GM19025 (cell line): ENCODE measurements around the gene IMMP2L.
"Not testable (repeated sequence)": the region's sequence is repeated elsewhere in the genome, so short reads cannot be mapped to it uniquely, and the experiment has no call there.

Experiments used
- ATAC-seq: cut with Tn5 transposase; IDR thresholded peaks from one replicate; pipeline ENCODE4 v1.9.1; 2021; ENCODE audit warnings: mild to moderate bottlenecking, low read depth, moderate library complexity; ENCODE audit not compliant: unreplicated experiment

The IMMP2L gene

DNA sequence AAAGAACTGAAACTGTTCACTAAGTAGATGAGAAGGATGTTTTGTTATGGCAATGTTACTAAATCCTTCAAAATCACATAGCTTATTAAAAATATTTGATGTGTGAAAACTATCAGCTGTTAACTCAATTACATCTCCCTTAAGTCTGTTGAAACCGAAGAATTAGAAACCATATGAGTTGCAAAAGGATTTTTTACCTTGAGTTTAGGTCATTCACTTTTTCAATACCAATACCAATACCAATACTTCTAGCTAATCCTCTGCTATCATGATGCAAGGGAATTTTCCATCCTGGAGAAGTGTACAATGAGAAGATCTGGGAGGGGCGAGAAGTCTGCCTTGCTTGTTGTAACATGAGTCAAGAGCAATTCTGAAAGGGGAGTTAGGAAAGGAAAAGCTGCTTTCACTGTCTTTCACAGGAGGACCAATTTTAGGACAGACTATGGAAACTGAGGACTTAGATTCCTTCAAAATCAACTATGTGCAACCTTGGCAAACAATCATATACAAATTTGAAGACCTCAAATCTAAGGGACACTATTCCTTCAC, 199.7 kb downstream of the IMMP2L start:
- ATAC-seq, result no peak

DNA sequence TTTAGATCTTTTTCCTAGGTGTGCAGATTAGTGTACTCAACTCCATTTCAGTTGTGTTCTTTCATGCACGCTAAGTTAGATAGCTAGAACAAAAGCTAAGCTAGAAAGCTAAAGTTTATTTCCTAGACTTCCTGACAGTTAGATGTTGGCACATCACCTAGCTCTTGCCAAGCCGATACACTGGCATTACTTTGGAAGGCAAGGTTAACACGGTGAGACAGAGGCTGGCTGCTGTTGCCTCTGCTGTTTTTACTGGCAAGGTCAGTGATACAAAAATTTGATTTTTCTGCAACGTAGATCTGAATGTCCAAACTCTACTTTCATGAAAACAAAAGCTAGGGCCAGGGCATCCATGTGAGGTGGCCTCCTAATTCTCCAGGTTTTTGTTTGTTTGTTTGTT, 203.4 kb downstream of the IMMP2L start:
- ATAC-seq, result no peak

DNA sequence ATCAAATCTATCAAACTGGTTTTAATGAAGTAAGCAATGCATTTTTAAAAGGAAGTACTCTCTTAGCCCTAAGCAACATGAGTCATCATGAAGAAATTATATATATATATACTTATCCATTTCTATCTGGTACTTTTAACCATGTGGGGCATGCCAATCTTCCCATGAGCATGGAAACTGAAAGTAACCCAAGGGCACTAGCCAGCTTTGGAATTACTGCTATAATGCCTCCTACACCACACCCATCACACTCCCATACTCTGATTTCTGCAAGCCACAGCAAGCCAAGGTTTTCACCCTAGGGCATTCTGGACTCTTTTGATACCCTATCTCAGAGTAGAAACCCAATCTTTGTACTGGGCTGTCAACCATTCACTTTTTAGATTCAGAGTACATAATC, 204.6 kb downstream of the IMMP2L start:
- no peak for ATAC-seq

DNA sequence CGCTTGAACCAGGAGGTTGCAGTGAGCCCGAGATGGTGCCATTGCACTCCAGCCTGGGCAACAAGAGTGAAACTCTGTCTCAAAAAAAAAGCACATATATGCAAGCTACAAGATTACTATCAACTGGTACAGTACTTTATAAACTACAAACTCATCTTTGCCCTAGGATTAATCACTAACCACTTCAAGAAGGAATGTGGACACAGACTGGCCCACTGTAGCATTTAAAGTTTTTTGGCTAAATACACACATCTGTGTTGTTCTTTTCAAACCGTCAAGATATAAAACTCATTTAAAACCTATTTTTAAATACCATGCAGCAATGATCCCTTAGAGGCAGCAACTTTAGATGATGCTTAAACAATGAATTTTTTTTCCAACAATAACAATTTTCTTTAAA, 205.4 kb downstream of the IMMP2L start:
- ATAC-seq, result no peak

DNA sequence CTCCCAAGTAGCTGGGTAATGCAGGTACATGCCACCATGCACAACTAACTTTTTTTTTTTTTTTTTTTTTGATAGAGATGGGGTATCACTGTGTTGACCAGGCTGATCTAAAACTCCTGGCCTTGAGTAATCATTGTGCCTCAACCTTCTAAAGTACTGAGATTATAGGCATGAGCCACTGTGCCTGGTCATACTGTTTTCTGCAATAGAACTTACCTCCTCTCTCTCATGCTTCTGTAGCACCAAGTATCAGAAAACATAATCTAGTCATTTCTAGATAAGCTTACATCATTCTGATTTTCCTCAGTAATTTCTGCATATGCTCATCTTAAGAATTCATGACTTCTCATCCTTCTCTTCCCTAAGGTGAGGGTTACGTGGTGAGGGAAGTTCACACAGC, 210.0 kb downstream of the IMMP2L start:
- no peak for ATAC-seq

DNA sequence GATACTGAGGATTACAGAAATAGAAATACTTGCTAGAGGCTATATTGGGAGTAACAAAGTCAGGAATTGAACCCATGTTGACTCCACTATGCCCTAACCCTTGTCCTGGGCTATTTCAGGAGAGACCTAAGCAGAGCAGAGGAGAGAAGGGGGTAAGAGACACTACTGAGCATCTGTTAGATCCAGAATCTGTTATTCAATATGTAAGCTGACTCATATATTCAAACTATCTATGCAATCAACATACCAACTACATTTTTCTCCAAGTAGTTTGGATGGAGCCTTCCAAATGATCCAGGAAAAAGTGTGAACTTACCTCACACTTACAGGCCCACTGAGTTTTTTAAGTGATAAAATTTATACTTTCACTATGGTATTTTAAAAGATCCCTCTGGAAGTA, 216.1 kb downstream of the IMMP2L start:
- no peak for ATAC-seq

DNA sequence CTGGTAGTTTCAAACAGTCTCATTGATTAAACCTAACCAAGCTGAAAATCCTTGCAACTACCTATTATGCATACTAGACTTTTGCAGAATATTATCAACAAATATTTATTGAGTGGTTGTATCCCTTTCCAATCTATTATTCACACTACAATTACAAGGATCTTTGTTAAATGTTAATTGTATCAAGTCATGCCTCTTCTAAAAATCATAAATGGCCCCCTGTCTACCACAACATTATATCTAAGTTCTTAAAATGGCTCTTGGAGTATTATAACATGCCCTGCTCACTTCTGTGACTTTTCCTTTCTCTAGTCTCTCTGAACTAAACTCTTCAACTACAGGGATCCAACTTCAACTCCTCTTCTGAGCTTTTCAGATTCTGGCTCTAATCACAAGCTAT, 219.3 kb downstream of the IMMP2L start:
- ATAC-seq, result no peak

DNA sequence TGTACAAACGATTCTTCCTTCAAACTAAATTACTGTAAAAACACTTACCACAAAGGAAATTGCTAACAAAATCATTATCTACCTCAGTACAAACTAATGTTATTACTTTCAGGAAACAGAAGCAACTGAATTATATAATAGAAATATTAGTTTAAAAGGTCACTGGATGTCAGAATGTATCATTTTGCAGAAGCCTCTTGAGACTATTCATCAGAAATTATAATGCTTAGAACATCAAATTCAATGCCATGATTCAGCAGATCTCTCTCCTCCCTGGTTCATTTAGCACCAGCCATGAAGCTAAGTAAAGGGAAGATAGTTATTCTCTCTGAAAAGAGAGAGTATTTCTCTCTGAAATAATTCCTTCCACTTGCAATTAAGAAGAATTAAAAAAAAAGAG, 223.3 kb downstream of the IMMP2L start:
- ATAC-seq, result no peak

DNA sequence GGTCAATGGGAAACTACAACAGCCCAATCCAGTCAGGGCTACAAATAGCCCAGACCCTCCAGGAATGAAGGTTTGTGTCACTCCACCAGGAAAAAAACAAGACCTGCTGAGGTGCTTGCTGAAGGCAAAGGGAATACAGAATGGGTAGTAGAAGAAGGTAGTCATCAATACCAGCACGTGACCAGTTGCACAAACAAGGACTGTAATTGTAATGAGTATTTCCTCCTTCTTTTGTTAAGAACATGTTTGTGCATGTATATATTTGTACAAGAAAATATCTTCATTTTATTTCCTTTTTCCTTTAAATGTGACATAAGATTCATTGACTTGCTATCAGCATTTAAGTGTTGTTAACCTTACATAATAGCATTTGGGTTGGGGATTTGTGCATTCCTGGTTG, 229.3 kb downstream of the IMMP2L start:
- no peak for ATAC-seq

DNA sequence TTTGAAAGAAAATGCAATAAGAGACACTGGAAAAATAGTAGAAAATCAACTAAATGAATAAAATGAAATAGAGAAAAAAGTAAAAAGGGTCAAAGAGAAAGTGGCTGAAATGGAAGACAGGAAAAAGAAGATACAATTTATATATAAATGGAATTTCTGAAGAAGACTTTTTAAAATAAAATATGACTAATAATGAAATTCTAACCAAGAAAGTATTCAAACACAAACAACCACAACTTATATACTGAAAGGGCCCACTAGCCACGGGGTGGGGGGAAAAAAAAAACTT, 232.1 kb downstream of the IMMP2L start:
- no peak for ATAC-seq

DNA sequence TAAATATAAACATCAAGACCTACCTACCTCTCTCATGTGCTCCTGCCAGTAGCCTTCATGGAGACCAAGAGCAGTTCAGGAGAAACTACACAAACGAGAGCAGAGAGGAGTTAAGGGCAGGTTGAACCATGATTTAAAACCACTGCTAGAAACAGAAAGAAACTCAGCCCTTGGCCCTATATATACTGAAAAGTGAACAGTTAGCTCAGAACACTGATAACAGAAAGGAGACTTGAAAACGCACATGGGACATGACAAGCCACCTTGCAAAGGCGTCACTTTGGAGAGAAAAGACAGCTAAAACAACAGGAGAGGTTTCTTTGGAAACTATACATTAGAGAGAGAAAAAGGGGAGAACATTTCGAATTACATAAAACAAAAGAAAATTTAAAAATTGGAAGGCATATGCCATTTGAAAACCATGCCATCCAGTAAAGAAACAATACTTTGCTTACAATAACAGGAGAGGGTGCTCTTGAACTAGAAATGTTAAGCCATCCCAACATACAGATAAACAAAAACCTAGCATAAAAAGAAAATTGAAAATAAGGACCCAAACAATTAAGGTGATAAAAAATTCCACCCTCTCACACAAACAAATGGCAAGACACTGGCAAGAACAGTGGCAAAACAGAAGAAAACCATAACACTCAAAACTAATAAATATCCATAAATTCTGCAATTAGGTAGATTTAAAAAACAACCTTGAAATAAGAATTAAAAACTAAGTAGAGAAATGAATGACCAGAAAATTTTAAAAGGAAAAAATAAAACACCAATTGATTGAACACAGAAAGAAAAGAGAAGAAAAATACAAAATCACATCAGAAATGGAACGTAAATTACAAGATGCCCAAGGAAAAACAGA, 232.7 kb downstream of the IMMP2L start:
- ATAC-seq, result no peak

DNA sequence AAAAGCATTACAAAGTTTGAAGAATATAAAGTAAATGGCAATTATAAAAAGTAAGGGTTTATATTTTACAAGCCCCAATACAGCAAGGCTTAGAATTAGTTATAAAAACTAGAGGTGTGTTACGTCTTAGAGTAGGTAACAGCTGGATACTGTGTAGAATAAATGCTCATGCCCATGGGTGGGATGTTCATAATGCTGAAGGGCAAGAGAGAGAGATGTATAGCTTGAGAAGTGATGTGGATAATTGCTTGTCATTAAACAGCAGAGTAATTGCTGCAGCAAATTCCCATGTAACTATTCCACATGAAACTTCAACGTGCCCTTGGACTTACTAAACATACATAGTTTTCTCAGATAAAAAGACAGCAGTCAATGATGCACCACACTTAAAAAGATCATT, 233.8 kb downstream of the IMMP2L start:
- no peak for ATAC-seq

DNA sequence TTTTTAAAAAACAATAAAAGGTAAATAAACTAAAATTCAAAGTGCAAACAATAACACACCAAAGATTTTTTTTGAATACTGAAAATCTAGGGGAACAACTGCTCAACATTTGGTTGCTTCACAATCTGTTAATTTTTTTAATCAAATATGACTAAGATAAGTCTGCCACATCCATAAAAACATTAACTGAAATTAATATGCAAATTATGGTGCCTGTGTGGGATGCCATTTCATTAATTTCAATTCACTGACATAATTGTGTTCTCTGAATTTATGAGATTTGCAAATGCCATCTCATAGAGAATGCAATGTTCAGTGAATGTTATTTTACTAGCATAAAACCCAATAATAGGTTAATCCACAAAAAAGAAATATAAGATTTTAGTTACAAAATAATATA, 237.5 kb downstream of the IMMP2L start:
- ATAC-seq, result no peak

DNA sequence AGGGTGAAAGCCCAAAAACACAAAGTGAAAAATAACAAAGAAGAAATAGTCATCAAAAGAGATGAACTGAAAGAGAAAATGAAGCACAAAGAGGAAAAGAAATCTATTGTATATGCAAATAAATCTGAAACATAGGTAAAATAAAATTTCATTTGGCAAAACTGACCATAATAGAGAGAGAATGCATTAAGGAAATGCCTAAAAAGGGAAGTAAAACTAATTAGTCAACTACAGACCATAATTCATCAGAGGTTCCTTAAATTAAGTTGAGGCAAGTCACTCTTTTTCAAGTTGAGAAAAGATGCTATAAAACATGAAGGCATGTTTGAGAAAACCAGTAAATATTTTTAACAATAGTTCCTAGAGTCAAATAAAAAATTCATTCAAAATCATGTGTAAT, 238.1 kb downstream of the IMMP2L start:
- ATAC-seq, result no peak

DNA sequence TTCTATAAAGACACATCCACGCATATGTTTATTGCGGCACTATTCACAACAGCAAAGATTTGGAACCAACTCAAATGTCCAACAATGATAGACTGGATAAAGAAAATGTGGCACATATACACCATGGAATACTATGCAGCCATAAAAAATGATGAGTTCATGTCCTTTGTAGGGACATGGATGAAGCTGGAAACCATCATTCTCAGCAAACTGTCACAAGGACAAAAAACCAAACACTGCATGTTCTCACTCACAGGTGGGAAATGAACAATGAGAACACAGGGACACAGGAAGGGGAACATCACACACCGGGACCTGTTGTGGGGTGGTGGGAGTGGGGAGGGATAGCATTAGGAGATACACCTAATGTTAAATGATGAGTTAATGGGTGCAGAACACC, 238.6 kb downstream of the IMMP2L start:
- ATAC-seq, result not testable (repeated sequence)

DNA sequence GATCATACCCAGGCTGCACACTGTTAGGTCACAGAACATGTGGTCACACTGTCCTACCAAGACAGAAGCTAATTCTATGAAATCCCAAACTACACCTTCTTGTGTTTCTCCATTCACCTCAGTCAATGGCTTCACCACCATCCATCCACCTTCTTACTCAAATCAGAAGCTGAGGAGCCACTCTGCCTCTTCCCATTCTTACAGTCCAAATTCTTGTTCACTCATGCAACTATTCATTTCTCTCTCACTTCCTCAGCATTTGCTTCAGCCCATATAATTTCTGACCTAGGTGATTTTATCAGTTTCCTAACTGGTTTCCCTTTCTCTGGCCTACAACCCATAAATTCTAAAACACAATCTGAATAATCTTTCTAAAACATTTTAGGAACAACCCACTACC, 242.2 kb downstream of the IMMP2L start:
- ATAC-seq, result no peak

DNA sequence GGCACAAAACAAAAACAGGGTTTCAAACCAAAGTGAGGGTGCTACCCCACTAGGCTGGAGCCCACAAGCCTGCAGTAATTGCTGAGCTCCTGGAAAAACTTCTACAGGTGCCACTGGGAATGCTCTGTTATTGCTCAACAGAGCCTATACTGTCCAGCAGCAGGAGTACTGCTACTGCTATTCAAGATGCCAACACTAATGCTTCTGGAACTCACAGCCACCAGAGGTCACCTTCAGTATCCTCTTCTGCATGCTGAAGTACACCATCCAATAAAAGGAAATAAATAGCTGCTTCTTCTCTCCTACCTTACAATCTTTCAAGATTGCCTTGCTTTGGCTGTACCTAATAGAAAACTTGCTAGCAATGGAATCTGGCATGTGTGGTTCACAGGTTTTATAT, 249.3 kb downstream of the IMMP2L start:
- ATAC-seq, result no peak

DNA sequence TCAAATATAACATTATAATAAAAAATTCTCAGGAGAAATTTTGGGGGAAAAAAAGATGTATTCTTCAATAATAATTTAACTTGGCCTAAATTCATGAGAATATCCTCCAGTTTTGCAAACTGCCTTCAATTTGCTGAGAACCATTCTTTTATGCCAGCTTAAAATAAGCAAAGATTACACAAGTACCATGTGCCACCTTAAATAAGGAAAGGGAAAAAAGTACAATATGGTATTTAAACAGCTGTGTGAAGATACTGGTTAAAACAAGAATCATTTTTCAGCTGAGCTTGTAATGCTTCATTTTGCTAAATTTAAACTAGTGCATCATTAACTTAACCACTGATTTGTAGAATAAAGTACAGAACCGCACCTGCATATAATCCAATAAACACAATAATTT, 253.6 kb downstream of the IMMP2L start:
- no peak for ATAC-seq

DNA sequence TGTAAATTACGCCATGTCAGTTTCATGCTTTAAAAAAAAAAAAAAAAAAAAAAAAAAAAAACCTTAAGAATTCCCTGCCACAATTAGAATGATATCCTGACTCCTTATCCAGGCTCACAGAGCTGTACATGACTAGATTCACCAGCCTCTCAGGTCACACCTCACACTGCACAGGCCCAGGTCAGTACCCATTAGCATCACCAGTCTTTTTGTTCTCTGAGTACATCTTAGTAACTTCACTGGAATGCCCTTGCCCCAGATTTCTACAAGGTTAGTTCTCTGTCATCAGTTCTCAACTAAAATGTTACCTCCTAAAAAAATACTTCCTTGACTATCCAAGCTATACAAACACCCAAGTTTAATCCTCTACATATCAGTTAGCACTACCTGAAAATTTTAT, 260.4 kb downstream of the IMMP2L start:
- no peak for ATAC-seq

DNA sequence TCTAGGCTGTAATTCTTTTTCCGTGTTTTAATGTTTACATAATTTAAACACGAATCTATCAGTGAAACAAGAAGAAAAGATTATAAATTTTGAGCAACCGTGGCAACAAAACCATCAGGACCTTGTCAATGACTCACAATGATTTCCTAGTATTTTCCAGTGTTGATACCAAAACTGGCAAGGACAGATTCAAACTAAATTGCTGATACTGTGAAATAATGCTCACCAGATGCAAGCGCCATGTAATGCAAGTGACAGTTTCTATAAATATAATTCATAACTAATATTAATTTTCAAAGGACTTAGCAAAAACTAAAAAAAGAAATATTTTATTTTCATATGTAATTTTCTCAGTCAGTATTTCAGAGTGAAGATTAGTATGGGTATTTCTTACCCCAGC, 267.8 kb downstream of the IMMP2L start:
- no peak for ATAC-seq

DNA sequence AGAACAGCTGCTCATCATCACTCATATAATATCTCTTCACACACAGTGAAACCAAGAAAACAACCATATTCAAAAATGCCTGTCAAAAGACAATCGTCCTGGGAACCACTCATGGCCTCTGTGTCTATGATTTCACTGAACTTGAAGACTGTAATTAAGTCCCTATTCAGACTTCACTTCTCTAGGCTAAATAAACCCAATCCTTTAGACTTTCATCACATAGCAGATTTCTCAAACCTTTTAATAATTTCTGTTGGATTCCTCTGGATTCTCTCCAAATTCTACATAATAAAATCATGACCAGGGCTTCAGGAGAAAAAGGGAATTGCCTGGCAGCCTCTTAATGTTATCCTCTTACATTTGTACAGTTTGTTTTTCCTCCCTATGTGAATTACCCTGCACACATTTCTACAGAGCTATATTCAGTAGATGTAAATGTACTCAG, 270.2 kb downstream of the IMMP2L start:
- no peak for ATAC-seq

DNA sequence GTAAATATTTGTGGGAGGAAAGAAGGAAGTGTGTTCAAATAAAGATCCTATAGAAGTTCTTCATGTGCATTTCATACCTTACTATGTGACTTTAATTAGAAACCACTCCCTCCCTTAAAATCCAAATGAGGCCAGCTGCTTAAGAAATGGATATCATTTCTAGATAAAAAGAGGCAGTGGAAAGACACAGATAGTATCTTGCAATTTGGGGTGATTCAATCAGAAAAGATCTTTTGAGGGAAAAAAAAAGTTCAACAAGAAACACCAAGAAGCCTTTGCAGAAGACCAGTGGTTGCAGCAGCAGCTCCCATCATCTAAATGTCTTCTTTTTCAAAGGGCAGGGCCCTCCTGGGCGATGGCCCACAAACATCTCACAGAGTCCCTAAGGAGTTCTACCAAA, 271.3 kb downstream of the IMMP2L start:
- no peak for ATAC-seq

DNA sequence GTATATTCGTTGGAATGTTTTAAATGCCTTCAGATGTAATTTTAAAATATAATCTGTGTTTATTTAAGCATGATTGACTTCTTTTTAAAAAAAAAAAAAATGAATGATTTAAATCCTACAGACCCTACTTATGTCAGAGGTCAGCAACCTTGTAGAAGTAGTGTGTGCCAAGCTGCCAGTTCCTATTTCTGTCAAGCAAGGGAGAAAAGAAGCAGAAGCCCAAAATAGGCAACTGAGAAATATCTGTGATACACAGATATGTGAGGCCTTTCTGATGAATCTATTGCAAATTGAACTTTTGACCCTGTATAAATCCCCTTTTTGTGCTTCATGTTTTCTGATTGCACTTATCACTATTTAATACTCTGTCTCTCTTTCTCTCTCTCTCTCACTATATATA, 271.9 kb downstream of the IMMP2L start:
- ATAC-seq, result no peak
